Left renal cortex interstitium (tissue), 4 donors: ENCODE measurements around the gene LAG3. TPM values are rescaled to one million over a fixed set of nuclear protein-coding genes. Genes with fewer than 3 reads are reported as not detected.
"Not testable (repeated sequence)": the region's sequence is repeated elsewhere in the genome, so short reads cannot be mapped to it uniquely, and the experiment has no call there.

Experiments used
- DNase-seq, 4 donors: peaks; one replicate each; pipeline ENCODE4 v3.0.0-alpha.2; 2013; ENCODE audit warnings: low read depth in 4 of 4, low spot score in 2 of 4, missing footprints in 1 of 4
- polyA plus RNA-seq, 4 donors: library from polyadenylated mRNA; unstranded; fragments of 120-200 nt; gene quantifications; one replicate each; pipeline ENCODE4 v1.2.1, GENCODE V29; 2013; ENCODE audit not compliant: insufficient read length in 4 of 4

Gene LAG3
- polyA plus RNA-seq = 1 to 10 TPM; 1.1 to 2.6 (median 1.5) TPM

- DNase-seq = no peak
These were observed at the start of gene LAG3 for GRCh38 chr12:6772331-6772695. Gene LAG3, plus strand, starts transcription at chr12:6772520. Its CDS starts 333 bp downstream, at chr12:6772853.

- no peak for DNase-seq
These were observed 49.5 kb upstream of the LAG3 start for GRCh38 chr12:6722863-6723262.

- DNase-seq = peak; percentile 84 to 97 (median 92)
These were observed 48.5 kb upstream of the LAG3 start, which contains the start of gene COPS7A for GRCh38 chr12:6723607-6724408. Gene COPS7A, plus strand, starts transcription at chr12:6724046. Its CDS starts 611 bp downstream, at chr12:6724657.

GRCh38 chr12:6724409-6724797 is 47.9 kb upstream of the LAG3 start:
- no peak for DNase-seq

- DNase-seq = no peak
These were observed 47.0 kb upstream of the LAG3 start for GRCh38 chr12:6725350-6725749.

- DNase-seq = no peak
These were observed 43.1 kb upstream of the LAG3 start for GRCh38 chr12:6729186-6729585.

- no peak for DNase-seq
These were observed 42.2 kb upstream of the LAG3 start for GRCh38 chr12:6730169-6730568.

GRCh38 chr12:6734506-6735387 is 37.6 kb upstream of the LAG3 start:
- no peak for DNase-seq

- DNase-seq = peak in 2 of 4 donors; percentile 7 to 43
These were observed 36.7 kb upstream of the LAG3 start for GRCh38 chr12:6735448-6736191.

GRCh38 chr12:6736754-6737153 is 35.6 kb upstream of the LAG3 start:
- no peak for DNase-seq

- not testable (repeated sequence) for DNase-seq
These were observed 30.2 kb upstream of the LAG3 start for GRCh38 chr12:6742080-6742479.

GRCh38 chr12:6742834-6743233 is 29.5 kb upstream of the LAG3 start:
- no peak for DNase-seq

- DNase-seq = not testable (repeated sequence)
These were observed 29.0 kb upstream of the LAG3 start for GRCh38 chr12:6743300-6743699.

- no peak for DNase-seq
These were observed 26.4 kb upstream of the LAG3 start for GRCh38 chr12:6745741-6746525.

GRCh38 chr12:6747216-6747615 is 25.1 kb upstream of the LAG3 start:
- no peak for DNase-seq

- DNase-seq = no peak
These were observed 23.6 kb upstream of the LAG3 start for GRCh38 chr12:6748761-6749160.

GRCh38 chr12:6750506-6750905 is 21.8 kb upstream of the LAG3 start:
- DNase-seq = no peak

- no peak for DNase-seq
These were observed 20.6 kb upstream of the LAG3 start for GRCh38 chr12:6751767-6752166.

GRCh38 chr12:6752167-6752920 is 20.0 kb upstream of the LAG3 start:
- DNase-seq = peak in 1 of 4 donors; percentile 32
